CD14-positive monocyte (primary cell): Measurements from ENCODE around the gene PNO1. TPM values are rescaled to one million over a fixed set of nuclear protein-coding genes. Genes with fewer than 3 reads are reported as not detected.

Experiments
- DNase-seq, 3 donors: peaks; one replicate each; pipeline ENCODE4 v3.0.0-alpha.2; 2011 to 2022
- H2AFZ ChIP-seq: 2 replicates; pipeline ENCODE4 v1.6.0; 2012; ENCODE audit warnings: mild to moderate bottlenecking, low read depth, low read length, inconsistent platforms; ENCODE audit not compliant: insufficient read depth, poor library complexity, severe bottlenecking
- H3K27ac ChIP-seq, 2 donors: 1 replicate in 1 of 2; 2 replicates in 1 of 2; pipeline ENCODE4 v1.5.1; 2012 to 2013; ENCODE audit warnings: low read length in 2 of 2, control low read depth in 1 of 2, inconsistent platforms in 1 of 2, low read depth in 1 of 2, mild to moderate bottlenecking in 1 of 2
- H3K27me3 ChIP-seq, 2 donors: one replicate each; pipeline versions ENCODE4 v1.6.0 to v1.6.1; 2011 to 2013; ENCODE audit warnings: low read length in 2 of 2; ENCODE audit not compliant: control insufficient read depth in 2 of 2, insufficient read depth in 2 of 2
- H3K36me3 ChIP-seq, 2 donors: replicated peaks in 1 of 2; 1 replicate in 1 of 2; 2 replicates in 1 of 2; pipeline versions ENCODE4 v1.5.1 to v1.6.1; 2012 to 2013; ENCODE audit warnings: low read length in 2 of 2, control low read depth in 1 of 2, inconsistent platforms in 1 of 2, mild to moderate bottlenecking in 1 of 2; ENCODE audit not compliant: insufficient read depth in 2 of 2, control insufficient read depth in 1 of 2
- H3K4me1 ChIP-seq, 2 donors: 1 replicate in 1 of 2; 2 replicates in 1 of 2; pipeline versions ENCODE4 v1.5.1 to v1.6.1; 2012 to 2013; ENCODE audit warnings: low read length in 2 of 2, control low read depth in 1 of 2, inconsistent platforms in 1 of 2, mild to moderate bottlenecking in 1 of 2, moderate library complexity in 1 of 2; ENCODE audit not compliant: insufficient read depth in 2 of 2, control insufficient read depth in 1 of 2
- H3K4me2 ChIP-seq: replicated peaks from 2 replicates; pipeline ENCODE3; 2012; ENCODE audit warnings: low read length, moderate library complexity, mild to moderate bottlenecking; ENCODE audit not compliant: poor library complexity, severe bottlenecking; ENCODE audit errors: extremely low read depth
- H3K4me3 ChIP-seq, 3 experiments: fragments of 200-600 bp in 1 of 3; sonication (generic) in 1 of 3; replicated peaks in 1 of 3; 1 replicate in 2 of 3; 2 replicates in 1 of 3; pipeline ENCODE4 v1.5.1; 2011 to 2013; ENCODE audit warnings: low read length in 3 of 3, mild to moderate bottlenecking in 3 of 3, control low read depth in 2 of 3, low read depth in 2 of 3, inconsistent platforms in 1 of 3, moderate library complexity in 1 of 3
- H3K79me2 ChIP-seq: 2 replicates; pipeline ENCODE4 v1.6.0; 2012; ENCODE audit warnings: mild to moderate bottlenecking, control low read depth, inconsistent platforms, low read length, moderate library complexity; ENCODE audit not compliant: insufficient read depth
- H3K9ac ChIP-seq: 2 replicates; pipeline ENCODE4 v1.6.0; 2017; ENCODE audit warnings: low read length, mild to moderate bottlenecking; ENCODE audit not compliant: insufficient read depth, poor library complexity, severe bottlenecking
- H3K9me3 ChIP-seq, 2 donors: replicated peaks in 1 of 2; 1 replicate in 1 of 2; 2 replicates in 1 of 2; pipeline versions ENCODE4 v1.5.1 to v1.6.1; 2012 to 2013; ENCODE audit warnings: low read length in 2 of 2, control low read depth in 1 of 2; ENCODE audit not compliant: control insufficient read depth in 1 of 2, insufficient read depth in 1 of 2
- H4K20me1 ChIP-seq: 2 replicates; pipeline ENCODE4 v1.6.0; 2012; ENCODE audit warnings: mild to moderate bottlenecking, low read length, control low read depth, moderate library complexity; ENCODE audit not compliant: insufficient read depth
- H3K27ac Mint-ChIP-seq, 7 donors: one replicate each; pipeline ENCODE4 v1.8.0; 2020; ENCODE audit warnings: mild to moderate bottlenecking in 7 of 7, mixed read lengths in 7 of 7, moderate library complexity in 6 of 7, inconsistent platforms in 2 of 7
- H3K27me3 Mint-ChIP-seq, 3 donors: one replicate each; pipeline ENCODE4 v1.8.0; 2021 to 2022; ENCODE audit warnings: low read depth in 3 of 3, mild to moderate bottlenecking in 3 of 3, mixed read lengths in 3 of 3, moderate library complexity in 3 of 3, inconsistent platforms in 1 of 3
- H3K36me3 Mint-ChIP-seq, 2 donors: one replicate each; pipeline ENCODE4 v1.8.0; 2020; ENCODE audit warnings: mixed read lengths in 2 of 2, inconsistent platforms in 1 of 2, mild to moderate bottlenecking in 1 of 2
- H3K4me1 Mint-ChIP-seq: one replicate; pipeline ENCODE4 v1.8.0; 2020; ENCODE audit warnings: mild to moderate bottlenecking, mixed read lengths
- H3K4me3 Mint-ChIP-seq, 2 donors: one replicate each; pipeline ENCODE4 v1.8.0; 2020; ENCODE audit warnings: mild to moderate bottlenecking in 2 of 2, mixed read lengths in 2 of 2, moderate library complexity in 1 of 2
- H3K9me3 Mint-ChIP-seq, 7 donors: one replicate each; pipeline ENCODE4 v1.8.0; 2020 to 2022; ENCODE audit warnings: mixed read lengths in 7 of 7, mild to moderate bottlenecking in 6 of 7, moderate library complexity in 6 of 7, inconsistent platforms in 2 of 7
- CTCF ChIP-seq: fragments of 200-600 bp; IDR thresholded peaks from one replicate; pipeline ENCODE4 v1.8.0; 2022; ENCODE audit warnings: antibody characterized with exemption, mild to moderate bottlenecking
- WGBS: methylation state at CpG from one replicate; pipeline ENCODE4 v1.1.5; 2013; ENCODE audit warnings: missing lambda C conversion rate; ENCODE audit not compliant: insufficient coverage; 5-methylcytosine and 5-hydroxymethylcytosine counted together
- intact Hi-C, 2 donors: fragments of 100-400 bp; cut with micrococcal nuclease; formaldehyde crosslinking; loops; one replicate each; pipeline versions ENCODE4 v1.15.0 to v1.15.1; 2023
- polyA plus RNA-seq, 3 donors: library from polyadenylated mRNA; depleted of rRNA in 1 of 3; unstranded in 2 of 3; stranded (reverse) in 1 of 3; fragments of 300-500 nt in 2 of 3; fragments of >200 nt in 1 of 3; fragmentation: Illumina TruSeq in 2 of 3; gene quantifications; 1 replicate in 2 of 3; 2 replicates in 1 of 3; pipeline ENCODE4 v1.2.3, GENCODE V29; 2012 to 2021

The PNO1 gene
- polyA plus RNA-seq, 3 donors, result 4.7 to 14.0 (median 10.8) TPM

- Histone ChIP-seq H3K36me3 (no peaks in the 10 kb centered on the region), H3K4me3 (no peak overlapping the region), H2AFZ (no peak overlapping the region), H3K4me2 (no peak overlapping the region), H4K20me1 (peaks cover 100% of the 10 kb centered on the region), H3K9ac (no peak overlapping the region), H3K79me2 (peaks cover 100% of the 10 kb centered on the region), H3K9me3 (no peaks in the 10 kb centered on the region), H3K27ac (peak overlapping the region in 1 of 2 donors; percentile 14), H3K4me1 (peaks cover 6 to 18% of the 10 kb centered on the region in 2 donors), H3K27me3 (no peaks in the 10 kb centered on the region)
- no peak for TF ChIP-seq CTCF
- DNase-seq, result no peak
- peaks cover 0 to 1% (median 0%) of the 10 kb centered on the region in 7 donors for H3K9me3 Mint-ChIP-seq
- H3K27me3 Mint-ChIP-seq, result no peaks in the 10 kb centered on the region
- peak overlapping the region in 2 of 7 donors; percentile 16 to 72 for H3K27ac Mint-ChIP-seq
- intact Hi-C loops, result no loop called here
- no CpG with 5 or more reads among the region's 2 CpGs for WGBS
- H3K36me3 Mint-ChIP-seq, result peaks cover 4 to 15% of the 10 kb centered on the region in 2 donors
- H3K4me3 Mint-ChIP-seq, result no peak overlapping the region
- peaks cover 59% of the 10 kb centered on the region for H3K4me1 Mint-ChIP-seq
Observed at GRCh38 chr2:68223419-68223818, 65.7 kb downstream of the PNO1 start.

GRCh38 chr2:68225119-68225632 is 67.5 kb downstream of the PNO1 start:
- 0% methylated on average over 2 of the region's 2 CpGs for WGBS
- peak overlapping the region in 1 of 2 donors; percentile 13 for H3K4me3 Mint-ChIP-seq
- H3K27me3 Mint-ChIP-seq, result no peaks in the 10 kb centered on the region
- H3K27ac ChIP-seq, result peak overlapping the region in 1 of 2 donors; percentile 55
- H3K36me3 Mint-ChIP-seq, result peaks cover 4 to 16% of the 10 kb centered on the region in 2 donors
- peaks cover 100% of the 10 kb centered on the region for H4K20me1 ChIP-seq
- H3K27ac Mint-ChIP-seq, result peak overlapping the region; percentile 32 to 88 (median 71)
- H3K4me1 Mint-ChIP-seq, result peaks cover 66% of the 10 kb centered on the region
- peaks cover 14 to 32% of the 10 kb centered on the region in 2 donors for H3K4me1 ChIP-seq
- no peaks in the 10 kb centered on the region for H3K36me3 ChIP-seq
- DNase-seq, result peak; percentile 42 to 53 (median 44)
- no peaks in the 10 kb centered on the region for H3K9me3 ChIP-seq
- peaks cover 0 to 1% (median 0%) of the 10 kb centered on the region in 7 donors for H3K9me3 Mint-ChIP-seq
- intact Hi-C loops, result no loop called here
- H3K27me3 ChIP-seq, result no peaks in the 10 kb centered on the region
- no peak overlapping the region for H3K9ac ChIP-seq
- no peak overlapping the region for H3K4me2 ChIP-seq
- peaks cover 100% of the 10 kb centered on the region for H3K79me2 ChIP-seq
- TF ChIP-seq CTCF, result peak; percentile 22
- no peak overlapping the region for H2AFZ ChIP-seq
- no peak overlapping the region for H3K4me3 ChIP-seq

Other genes with a start within 250 kb of the PNO1 start
- gene C1D, start 94.9 kb upstream of the PNO1 start, polyA plus RNA-seq, result 10 to 100 TPM; 14.9 to 58.4 (median 49.7) TPM
- gene PPP3R1, start 94.6 kb downstream of the PNO1 start, polyA plus RNA-seq, result 10 to 100 TPM in 2 of 3 donors, 1 to 10 TPM in 1; 8.7 to 32.6 (median 10.7) TPM
- gene CNRIP1, start 162.1 kb downstream of the PNO1 start, polyA plus RNA-seq, result under 1 TPM; 0.09 to 0.53 (median 0.17) TPM
- gene PLEK, start 207.4 kb downstream of the PNO1 start, polyA plus RNA-seq, result 100 to 1,000 TPM; 351 to 708 (median 403) TPM